Lower leg skin (tissue), 4 donors: ENCODE data around the gene LMOD1. TPM values are rescaled to one million over a fixed set of nuclear protein-coding genes. Genes with fewer than 3 reads are reported as not detected.
"Not testable (repeated sequence)": the region's sequence is repeated elsewhere in the genome, so short reads cannot be mapped to it uniquely, and the experiment has no call there.

ENCODE experiments used
- DNase-seq, 2 donors: peaks; one replicate each; pipeline ENCODE4 v3.0.0-alpha.2; 2019; ENCODE audit warnings: low spot score in 2 of 2
- H3K4me3 ChIP-seq: fragments of 200-600 bp; sonication (generic); 2 replicates; pipeline ENCODE4 v1.5.1; 2017; ENCODE audit warnings: mild to moderate bottlenecking, low read depth; ENCODE audit not compliant: poor library complexity, severe bottlenecking
- CTCF ChIP-seq, 3 donors: fragments of 450-650 bp; IDR thresholded peaks; one replicate each; pipeline ENCODE4 v1.5.1; 2016; ENCODE audit warnings: antibody characterized with exemption in 3 of 3, mild to moderate bottlenecking in 3 of 3, moderate library complexity in 2 of 3
- POLR2A ChIP-seq, 2 donors: fragments of 450-650 bp; IDR thresholded peaks; one replicate each; pipeline ENCODE4 v1.6.1; 2016 to 2017; ENCODE audit warnings: antibody characterized with exemption in 2 of 2, mild to moderate bottlenecking in 1 of 2, moderate library complexity in 1 of 2
- WGBS, 2 donors: methylation state at CpG; one replicate each; pipeline ENCODE4 v1.1.5; 2018; 5-methylcytosine and 5-hydroxymethylcytosine counted together
- intact Hi-C: fragments of 100-400 bp; cut with DNase I; formaldehyde crosslinking; loops from one replicate; pipeline ENCODE4 v1.15.0; 2023; ENCODE audit warnings: low total_unique reads
- total RNA-seq, 4 donors: library from RNA; depleted of rRNA; stranded (reverse); fragments of >200 nt; gene quantifications; one replicate each; pipeline ENCODE4 v1.1.0, GENCODE V29; 2016

Gene LMOD1
- total RNA-seq, 4 donors from 2014 or later = 11.2 to 56.7 (median 23.4) TPM

- H3K4me3 ChIP-seq = no peak overlapping the region
- intact Hi-C loops = no loop called here
- DNase-seq = no peak
- no peak for TF ChIP-seq CTCF (IDR thresholded peaks at IDR 0.05)
- TF ChIP-seq POLR2A (IDR thresholded peaks at IDR 0.05) = no peak
- WGBS, 2 donors = 87 to 93% methylated on average over 3 of the region's 3 CpGs
These were observed 40.0 kb downstream of the LMOD1 start for GRCh38 chr1:201906336-201906735.

- intact Hi-C loops = no loop called here
- 36 to 44% methylated on average over 6 of the region's 6 CpGs for WGBS, 2 donors
- no peak overlapping the region for H3K4me3 ChIP-seq
- no peak for TF ChIP-seq CTCF (IDR thresholded peaks at IDR 0.05)
- no peak for DNase-seq
These were observed 41.0 kb downstream of the LMOD1 start for GRCh38 chr1:201905234-201905890.

GRCh38 chr1:201904579-201904978, 41.8 kb downstream of the LMOD1 start:
- 19 to 38% methylated on average over 6 of the region's 6 CpGs for WGBS, 2 donors
- intact Hi-C loops = no loop called here
- no peak overlapping the region for H3K4me3 ChIP-seq
- no peak for TF ChIP-seq CTCF (IDR thresholded peaks at IDR 0.05)
- TF ChIP-seq POLR2A (IDR thresholded peaks at IDR 0.05) = no peak
- DNase-seq = no peak

- intact Hi-C loops = no loop called here
- no peak for DNase-seq
- H3K4me3 ChIP-seq = no peak overlapping the region
- TF ChIP-seq CTCF (IDR thresholded peaks at IDR 0.05) (no peak), POLR2A (IDR thresholded peaks at IDR 0.05) (no peak)
- 57 to 62% methylated on average over 5 of the region's 5 CpGs for WGBS, 2 donors
These were observed 43.2 kb downstream of the LMOD1 start for GRCh38 chr1:201903135-201903534.

GRCh38 chr1:201902198-201902597, 44.1 kb downstream of the LMOD1 start:
- TF ChIP-seq POLR2A (IDR thresholded peaks at IDR 0.05) (no peak), CTCF (IDR thresholded peaks at IDR 0.05) (no peak)
- 63 to 79% methylated on average over 3 of the region's 3 CpGs for WGBS, 2 donors
- no peak for DNase-seq
- H3K4me3 ChIP-seq = no peak overlapping the region
- intact Hi-C loops = no loop called here

- WGBS, 2 donors = 80 to 86% methylated on average over 6 of the region's 6 CpGs
- H3K4me3 ChIP-seq, DNase-seq, intact Hi-C loops: not testable (repeated sequence)
These were observed 45.3 kb downstream of the LMOD1 start for GRCh38 chr1:201901036-201901435.
